Ascending aorta (tissue), 2 donors: ENCODE data around the gene SACM1L. TPM values are rescaled to one million over a fixed set of nuclear protein-coding genes. Genes with fewer than 3 reads are reported as not detected.

Experiments
- DNase-seq, 2 donors: peaks; one replicate each; pipeline ENCODE4 v3.0.0-alpha.2; 2019; ENCODE audit warnings: low spot score in 2 of 2
- H3K27ac ChIP-seq, 2 donors: fragments of 200-600 bp; sonication (generic); one replicate each; pipeline ENCODE4 v1.5.1; 2016 to 2017; ENCODE audit warnings: mild to moderate bottlenecking in 1 of 2
- H3K27me3 ChIP-seq: fragments of 200-600 bp; sonication (generic); one replicate; pipeline ENCODE4 v1.5.1; 2017
- H3K36me3 ChIP-seq, 2 donors: fragments of 200-600 bp; sonication (generic); one replicate each; pipeline ENCODE4 v1.5.1; 2016
- H3K4me1 ChIP-seq, 2 donors: fragments of 200-600 bp; sonication (generic); one replicate each; pipeline ENCODE4 v1.5.1; 2016 to 2017; ENCODE audit warnings: mild to moderate bottlenecking in 1 of 2
- H3K4me3 ChIP-seq, 2 donors: fragments of 200-600 bp; sonication (generic); one replicate each; pipeline ENCODE4 v1.5.1; 2016 to 2017; ENCODE audit warnings: mild to moderate bottlenecking in 1 of 2
- H3K9me3 ChIP-seq, 2 donors: fragments of 200-600 bp; sonication (generic); one replicate each; pipeline ENCODE4 v1.5.1; 2016
- CTCF ChIP-seq, 3 experiments: fragments of 200-600 bp in 2 of 3; fragments of 450-650 bp in 1 of 3; sonication (generic) in 2 of 3; IDR thresholded peaks; one replicate each; pipeline ENCODE4 v1.5.1; 2016 to 2019; ENCODE audit warnings: antibody characterized with exemption in 3 of 3, mild to moderate bottlenecking in 1 of 3, moderate library complexity in 1 of 3
- intact Hi-C: fragments of 100-400 bp; cut with DNase I; formaldehyde crosslinking; loops from one replicate; pipeline ENCODE4 v1.15.1; 2023
- total RNA-seq: library from RNA; depleted of rRNA; stranded (reverse); fragments of >200 nt; gene quantifications from one replicate; pipeline ENCODE4 v1.1.0, GENCODE V29; 2016

The SACM1L gene
- total RNA-seq, 1 donor from 2014 or later: 7.2 TPM

- Histone ChIP-seq H3K27ac (peak overlapping the region; percentile 31 to 77), H3K36me3 (peaks cover 21 to 38% of the 10 kb centered on the region in 2 donors), H3K4me1 (peaks cover 22 to 37% of the 10 kb centered on the region in 2 donors), H3K27me3 (no peaks in the 10 kb centered on the region), H3K9me3 (no peaks in the 10 kb centered on the region), H3K4me3 (no peak overlapping the region)
- DNase-seq: no peak
- intact Hi-C loops: no loop called here
- TF ChIP-seq CTCF (IDR thresholded peaks at IDR 0.05): no peak
Measured at GRCh38 chr3:45670436-45670835, 18.8 kb upstream of the SACM1L start.

GRCh38 chr3:45670991-45671390 lies 18.2 kb upstream of the SACM1L start:
- Histone ChIP-seq H3K9me3 (no peaks in the 10 kb centered on the region), H3K4me3 (no peak overlapping the region), H3K27me3 (no peaks in the 10 kb centered on the region), H3K27ac (peak overlapping the region; percentile 31 to 77), H3K4me1 (peaks cover 22 to 32% of the 10 kb centered on the region in 2 donors), H3K36me3 (peaks cover 25 to 38% of the 10 kb centered on the region in 2 donors)
- no peak for DNase-seq
- intact Hi-C loops: no loop called here
- no peak for TF ChIP-seq CTCF (IDR thresholded peaks at IDR 0.05)

- Histone ChIP-seq H3K36me3 (peaks cover 35 to 59% of the 10 kb centered on the region in 2 donors), H3K27me3 (no peaks in the 10 kb centered on the region), H3K4me3 (no peak overlapping the region), H3K9me3 (no peaks in the 10 kb centered on the region), H3K4me1 (peaks cover 11 to 14% of the 10 kb centered on the region in 2 donors), H3K27ac (no peak overlapping the region)
- intact Hi-C loops: no loop called here
- DNase-seq: no peak
- no peak for TF ChIP-seq CTCF (IDR thresholded peaks at IDR 0.05)
Measured at GRCh38 chr3:45673273-45673672, 15.9 kb upstream of the SACM1L start.

GRCh38 chr3:45676325-45677032 lies 12.7 kb upstream of the SACM1L start:
- H3K9me3 ChIP-seq: no peaks in the 10 kb centered on the region
- H3K4me1 ChIP-seq: peaks cover 0 to under 1% of the 10 kb centered on the region in 2 donors
- no peak overlapping the region for H3K4me3 ChIP-seq
- TF ChIP-seq CTCF (IDR thresholded peaks at IDR 0.05): no peak
- no peak overlapping the region for H3K27ac ChIP-seq
- peaks cover 42 to 70% of the 10 kb centered on the region in 2 donors for H3K36me3 ChIP-seq
- intact Hi-C loops: no loop called here
- no peaks in the 10 kb centered on the region for H3K27me3 ChIP-seq
- DNase-seq: no peak

GRCh38 chr3:45677033-45677446 lies 12.2 kb upstream of the SACM1L start:
- peaks cover 42 to 66% of the 10 kb centered on the region in 2 donors for H3K36me3 ChIP-seq
- H3K9me3 ChIP-seq: no peaks in the 10 kb centered on the region
- H3K27ac ChIP-seq: no peak overlapping the region
- TF ChIP-seq CTCF (IDR thresholded peaks at IDR 0.05): no peak
- H3K4me1 ChIP-seq: no peaks in the 10 kb centered on the region
- H3K27me3 ChIP-seq: no peaks in the 10 kb centered on the region
- H3K4me3 ChIP-seq: no peak overlapping the region
- DNase-seq: no peak
- intact Hi-C loops: no loop called here
